HG02642 (cell line): ENCODE measurements around the gene HDAC11.

Experiments
- ATAC-seq: cut with Tn5 transposase; IDR thresholded peaks from one replicate; pipeline ENCODE4 v1.9.1; 2021; ENCODE audit warnings: mild to moderate bottlenecking; ENCODE audit not compliant: unreplicated experiment, poor library complexity

HDAC11 gene

DNA sequence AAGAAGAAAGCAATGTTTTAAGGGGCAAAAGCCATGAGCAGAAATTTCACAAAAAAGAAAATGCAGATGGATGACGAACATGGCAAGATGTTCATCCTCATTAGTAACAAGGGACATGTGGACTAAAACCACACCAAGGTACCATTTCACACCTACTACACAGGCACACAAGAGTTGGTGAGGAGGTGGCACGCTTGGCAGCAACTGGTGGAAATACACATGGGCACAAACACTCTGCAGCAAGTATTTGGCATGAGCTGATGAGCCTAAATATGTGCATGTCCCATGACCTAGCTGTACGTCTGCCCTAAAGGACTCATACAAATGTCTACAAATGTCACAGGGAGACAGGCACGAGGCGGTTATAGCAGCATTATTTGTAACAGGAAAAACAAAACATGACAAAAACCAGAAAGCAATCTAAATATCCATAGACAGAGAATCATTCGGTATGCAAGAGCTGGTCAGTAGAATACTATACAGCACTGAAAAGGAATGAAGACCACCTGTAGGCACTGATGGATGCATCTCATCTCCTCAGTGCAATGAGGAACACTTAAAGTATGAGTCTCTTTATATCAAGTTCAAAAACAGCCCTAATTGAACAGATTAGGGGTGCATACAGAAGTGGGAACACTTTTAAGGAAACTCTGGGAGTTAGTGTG lies 57.3 kb downstream of the HDAC11 start:
- ATAC-seq = no peak

DNA sequence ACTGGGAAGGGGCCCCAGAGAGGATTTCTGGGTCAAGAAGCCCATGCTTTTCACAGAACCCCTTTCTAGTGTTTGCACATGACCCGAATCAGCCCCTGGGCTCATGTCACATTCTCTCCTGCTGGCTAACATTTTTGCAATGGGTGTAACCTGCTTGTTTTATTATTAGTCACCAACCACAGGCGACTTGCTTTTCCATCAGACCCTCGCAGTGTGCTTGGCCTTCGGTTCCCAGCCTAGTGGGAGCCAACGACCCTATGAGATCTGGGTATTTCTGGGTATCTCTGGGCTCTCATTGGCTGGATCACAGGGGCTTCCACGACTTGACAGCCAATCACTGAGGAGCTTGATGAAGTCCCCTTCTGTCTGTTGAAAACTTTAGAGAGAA lies 57.8 kb downstream of the HDAC11 start:
- ATAC-seq = no peak

DNA sequence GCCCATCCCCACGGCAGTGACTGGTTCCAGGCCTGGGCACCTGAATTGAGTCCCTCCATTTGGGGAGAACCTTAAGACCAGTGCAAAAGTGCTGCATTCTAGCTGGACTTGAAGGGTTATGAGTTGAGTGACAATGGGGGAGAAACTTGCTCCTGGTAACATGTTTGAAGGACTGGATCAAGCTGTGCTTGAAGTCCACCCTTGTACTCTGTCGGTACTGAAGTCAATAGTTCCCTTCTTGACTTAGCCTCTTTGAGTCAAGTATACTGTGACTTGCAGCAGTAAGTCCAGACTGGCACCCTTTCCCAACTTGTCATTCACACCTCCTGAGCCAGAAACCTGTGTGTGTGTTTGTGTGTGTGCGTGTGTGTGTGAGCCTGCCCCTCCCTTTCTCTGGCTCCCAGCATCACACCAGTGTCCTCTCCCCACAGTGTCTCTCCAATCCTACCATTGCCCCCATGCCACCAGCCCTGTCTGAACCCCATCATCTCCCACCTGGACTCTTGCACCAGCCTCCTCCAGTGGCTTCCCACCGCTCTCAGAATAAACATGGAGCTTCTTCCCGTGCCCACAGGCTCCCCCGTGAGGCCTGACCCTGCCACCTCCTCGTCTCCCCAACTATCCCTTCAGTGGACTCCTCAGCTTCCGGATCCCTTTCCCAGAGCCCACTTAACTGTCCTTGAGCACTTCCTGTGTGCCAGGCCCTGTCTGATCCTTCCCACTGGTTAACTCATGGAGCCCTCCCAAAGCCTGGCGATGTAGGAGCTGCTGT lies 58.6 kb downstream of the HDAC11 start:
- ATAC-seq = no peak

DNA sequence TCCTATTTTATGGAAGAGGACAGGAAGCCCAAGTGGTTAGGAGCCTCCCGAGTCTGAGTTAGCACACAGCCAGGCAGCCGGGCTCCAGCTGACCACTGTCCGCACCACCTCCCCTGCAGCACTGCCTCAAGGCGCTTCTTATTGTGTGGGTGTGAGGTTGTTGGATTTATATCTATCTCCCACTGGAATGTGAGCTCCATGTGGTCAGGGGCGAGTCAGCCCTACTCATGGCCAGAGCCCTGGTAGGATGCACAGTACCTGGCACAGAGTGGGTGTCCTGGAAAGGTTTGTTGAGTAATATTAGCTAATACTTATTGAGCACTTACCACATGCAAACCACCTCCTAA lies 59.2 kb downstream of the HDAC11 start:
- ATAC-seq = no peak

DNA sequence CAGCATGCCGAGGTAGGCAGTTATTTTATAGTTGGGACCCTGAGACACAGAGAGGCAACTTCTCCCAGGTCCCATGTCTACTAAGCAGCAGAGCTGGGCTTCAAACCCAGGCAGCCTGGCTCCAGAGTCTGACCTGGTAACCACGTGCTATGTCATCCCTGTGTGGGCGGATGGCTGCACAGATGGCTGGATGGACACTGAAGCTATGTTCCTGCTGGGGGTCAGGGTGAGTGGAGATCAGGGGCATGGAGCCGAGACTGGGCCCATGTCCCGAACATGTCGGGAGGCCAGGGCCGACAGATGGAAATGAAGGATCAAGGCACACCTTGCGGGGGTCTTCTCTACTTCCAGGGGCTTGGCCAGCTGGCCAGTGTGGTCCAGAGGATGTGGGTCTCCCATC lies 59.6 kb downstream of the HDAC11 start:
- no peak for ATAC-seq

DNA sequence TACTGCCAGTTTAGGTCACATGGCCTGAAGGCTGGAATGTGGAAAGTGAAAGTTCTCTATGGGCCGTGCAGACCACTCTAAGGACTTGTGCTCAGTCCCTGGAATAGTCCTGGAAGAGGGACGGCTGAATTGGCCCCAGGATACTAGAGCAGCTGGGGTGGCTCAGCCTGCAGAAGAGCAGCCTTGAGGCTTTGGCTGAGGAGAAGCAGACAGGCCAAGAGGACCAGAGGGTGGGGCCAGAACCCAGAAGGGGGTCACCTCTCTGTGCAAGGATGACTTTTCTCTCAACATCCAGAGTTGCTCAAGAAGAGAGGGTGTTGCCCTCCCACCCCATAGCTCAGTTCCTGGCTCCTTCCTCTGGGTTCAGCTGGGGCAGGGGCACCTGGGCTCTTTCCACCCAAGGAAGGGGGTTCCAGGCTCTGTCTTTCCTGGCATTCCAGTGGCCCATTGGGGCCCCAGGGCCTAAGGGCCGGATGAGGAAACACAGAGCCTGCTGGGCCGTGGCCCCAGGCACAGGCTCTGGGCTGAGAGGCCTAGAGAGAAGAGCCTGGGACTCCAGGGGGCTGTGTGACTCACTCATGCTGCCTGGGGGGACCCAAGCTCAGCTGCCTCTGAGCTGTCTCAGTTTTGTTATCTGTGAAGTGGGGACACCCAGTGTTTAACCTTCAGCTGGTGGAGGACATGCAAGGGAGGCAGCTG lies 60.3 kb downstream of the HDAC11 start:
- no peak for ATAC-seq

DNA sequence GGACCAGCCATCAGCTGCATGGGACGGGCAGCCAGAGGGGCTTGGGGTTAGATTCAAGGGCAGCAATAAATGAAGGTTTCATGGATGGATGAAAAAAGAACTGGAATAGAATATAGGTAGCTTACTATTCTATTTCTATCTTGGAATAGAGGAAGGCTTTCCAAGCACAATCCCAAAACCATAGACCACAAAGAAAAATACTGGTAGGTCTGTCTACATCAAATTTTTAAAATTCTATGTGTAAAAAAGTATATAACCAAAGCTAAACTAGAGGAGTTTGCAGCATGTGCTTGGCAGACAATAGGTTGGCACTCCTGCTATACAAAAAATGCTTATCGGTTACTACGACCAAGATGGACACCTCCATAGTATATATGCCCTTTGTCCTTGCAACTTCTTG lies 61.6 kb downstream of the HDAC11 start:
- no peak for ATAC-seq

DNA sequence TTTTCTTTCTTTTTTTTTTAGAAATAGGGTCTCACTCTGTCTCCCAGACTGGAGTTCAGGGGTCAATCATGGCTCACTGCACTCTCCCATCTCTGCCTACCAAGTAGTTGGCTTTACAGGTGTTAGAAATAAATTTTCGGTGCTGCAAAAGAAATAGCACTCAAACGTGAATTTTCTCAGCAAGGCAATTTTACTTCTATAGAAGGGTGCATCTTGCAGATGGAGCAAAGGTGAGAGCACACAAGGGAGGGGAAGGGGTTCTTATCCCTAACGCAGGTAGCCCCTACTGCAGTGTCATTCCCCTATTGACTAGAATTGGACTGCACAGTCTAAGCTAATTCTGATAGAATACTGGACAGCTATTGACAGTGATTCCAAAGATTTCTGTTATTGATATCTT lies 62.0 kb downstream of the HDAC11 start:
- ATAC-seq = no peak

DNA sequence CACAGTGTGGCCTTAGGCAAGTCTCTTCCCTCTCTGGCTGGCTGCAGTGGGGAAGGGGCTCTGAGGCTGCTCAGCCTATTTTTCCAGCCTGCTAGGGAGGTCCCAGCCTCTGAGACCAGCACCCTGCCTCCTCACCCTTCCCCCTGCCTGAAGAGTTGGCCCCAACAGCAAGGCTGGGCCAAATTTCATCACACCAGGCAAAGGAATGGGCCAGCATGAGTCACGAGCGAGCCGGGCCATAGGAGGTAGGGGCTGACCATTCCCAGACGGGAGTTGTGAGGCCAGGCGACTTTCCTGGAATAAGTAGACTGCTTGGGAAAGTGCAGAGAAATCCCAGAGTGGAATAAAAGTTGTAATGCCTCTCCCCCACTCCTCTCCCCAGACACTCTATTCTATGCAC lies 63.1 kb downstream of the HDAC11 start:
- ATAC-seq = no peak

DNA sequence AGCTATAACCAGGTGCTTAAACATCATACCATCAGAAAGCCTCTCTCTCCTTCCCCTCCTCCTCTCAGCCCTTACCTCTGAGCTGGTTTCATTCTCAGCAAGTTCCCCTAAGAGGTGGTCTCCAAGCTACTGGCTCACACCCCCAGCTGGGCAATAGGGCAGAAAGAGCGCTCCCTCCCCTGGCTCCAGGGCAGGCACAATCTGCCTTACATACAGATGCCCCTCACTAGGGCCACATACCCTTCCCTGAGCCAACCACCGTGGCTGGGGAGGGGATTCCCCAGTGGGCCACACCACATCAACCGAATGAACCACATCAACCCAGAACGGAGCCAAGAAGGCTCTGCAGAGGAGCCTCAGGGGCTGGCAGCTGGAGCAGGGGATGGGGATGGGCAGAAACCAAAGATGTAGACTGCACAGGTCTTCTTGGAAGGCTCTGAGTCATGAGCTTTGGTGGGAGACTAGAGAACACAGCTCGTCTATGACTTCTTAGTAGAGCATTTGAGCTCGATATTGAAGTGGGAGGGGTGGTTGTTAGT lies 64.3 kb downstream of the HDAC11 start:
- no peak for ATAC-seq

DNA sequence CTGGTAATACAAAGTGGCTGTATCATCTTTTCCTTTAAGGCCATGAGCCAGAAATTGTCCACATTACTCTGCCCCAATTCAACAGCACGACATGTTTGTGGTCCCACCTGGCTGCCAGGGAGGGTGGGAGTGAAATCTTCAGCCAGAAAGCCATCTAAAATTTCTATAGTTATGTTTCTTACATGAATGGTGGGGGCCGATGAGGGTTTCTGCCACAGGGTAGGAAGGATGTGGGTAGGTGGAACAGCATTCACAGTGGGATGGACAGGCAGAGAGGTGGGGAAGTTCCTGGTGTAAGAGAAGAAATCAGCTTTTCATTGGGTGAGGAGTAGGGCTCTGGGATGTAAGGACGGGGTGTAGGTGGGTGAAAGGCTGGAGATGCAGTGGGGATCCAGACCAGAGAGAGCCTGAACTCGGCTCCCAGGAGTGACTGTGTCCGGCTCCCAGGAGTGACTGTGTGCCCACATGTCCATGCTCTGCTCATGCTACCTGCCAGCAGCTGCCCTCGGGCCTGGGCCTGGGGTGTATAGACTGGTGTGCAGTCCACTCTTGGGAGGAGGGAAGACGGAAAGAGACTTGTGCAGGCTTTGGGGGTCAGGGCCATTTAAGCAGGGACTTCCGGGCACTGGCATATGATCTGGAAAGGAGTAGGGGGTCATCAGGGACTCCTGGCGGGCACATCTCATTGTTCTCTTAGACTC lies 65.0 kb downstream of the HDAC11 start:
- no peak for ATAC-seq

DNA sequence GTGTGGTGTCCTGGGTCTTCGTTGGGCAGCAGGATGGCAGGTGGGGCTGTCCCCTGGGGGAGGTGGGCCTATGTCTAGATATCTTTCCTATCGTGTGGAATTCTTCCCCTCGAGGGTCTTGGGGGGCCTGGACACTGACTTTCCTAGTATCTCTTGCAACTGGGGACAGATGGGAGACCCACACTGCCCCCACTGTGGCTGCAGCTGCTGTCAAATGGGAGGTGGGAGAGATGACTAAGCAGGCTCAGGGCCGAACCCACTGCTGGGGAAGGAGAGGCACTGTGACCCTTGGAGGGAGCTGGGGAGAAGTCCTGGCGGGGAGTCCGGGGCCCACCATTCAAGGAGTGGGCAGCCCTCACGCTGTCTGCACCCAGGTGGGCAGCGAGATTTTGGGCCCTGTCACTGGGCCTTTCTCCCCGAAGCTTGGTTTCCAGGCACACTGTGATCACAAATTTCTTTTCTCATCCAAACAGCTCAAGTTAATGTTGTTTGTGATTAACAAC lies 65.9 kb downstream of the HDAC11 start:
- ATAC-seq = no peak

DNA sequence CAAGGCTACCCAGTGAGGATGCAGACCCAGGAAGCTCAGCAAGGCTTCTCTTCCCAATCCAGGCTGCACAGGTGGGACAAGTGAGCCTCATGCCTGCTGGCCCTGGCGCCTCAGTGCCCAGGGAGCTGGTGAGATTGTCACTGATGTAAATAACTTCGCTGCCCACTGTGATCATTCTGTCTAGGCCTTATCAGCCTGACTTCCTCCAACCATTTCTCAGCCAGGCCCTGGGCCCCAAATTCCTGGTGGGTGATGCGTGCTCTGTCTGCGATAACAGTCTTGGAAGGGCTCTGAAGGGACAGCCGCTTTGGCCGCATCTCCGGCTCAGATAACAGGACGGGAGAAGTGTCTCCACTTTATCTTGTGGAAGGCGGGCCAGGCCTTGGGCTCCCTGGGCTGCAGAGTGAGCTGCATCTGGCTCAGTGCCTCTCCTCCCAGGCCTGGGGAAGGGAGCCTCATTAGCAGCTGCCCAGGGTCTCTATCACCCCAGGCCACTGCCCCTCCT lies 66.6 kb downstream of the HDAC11 start:
- no peak for ATAC-seq

DNA sequence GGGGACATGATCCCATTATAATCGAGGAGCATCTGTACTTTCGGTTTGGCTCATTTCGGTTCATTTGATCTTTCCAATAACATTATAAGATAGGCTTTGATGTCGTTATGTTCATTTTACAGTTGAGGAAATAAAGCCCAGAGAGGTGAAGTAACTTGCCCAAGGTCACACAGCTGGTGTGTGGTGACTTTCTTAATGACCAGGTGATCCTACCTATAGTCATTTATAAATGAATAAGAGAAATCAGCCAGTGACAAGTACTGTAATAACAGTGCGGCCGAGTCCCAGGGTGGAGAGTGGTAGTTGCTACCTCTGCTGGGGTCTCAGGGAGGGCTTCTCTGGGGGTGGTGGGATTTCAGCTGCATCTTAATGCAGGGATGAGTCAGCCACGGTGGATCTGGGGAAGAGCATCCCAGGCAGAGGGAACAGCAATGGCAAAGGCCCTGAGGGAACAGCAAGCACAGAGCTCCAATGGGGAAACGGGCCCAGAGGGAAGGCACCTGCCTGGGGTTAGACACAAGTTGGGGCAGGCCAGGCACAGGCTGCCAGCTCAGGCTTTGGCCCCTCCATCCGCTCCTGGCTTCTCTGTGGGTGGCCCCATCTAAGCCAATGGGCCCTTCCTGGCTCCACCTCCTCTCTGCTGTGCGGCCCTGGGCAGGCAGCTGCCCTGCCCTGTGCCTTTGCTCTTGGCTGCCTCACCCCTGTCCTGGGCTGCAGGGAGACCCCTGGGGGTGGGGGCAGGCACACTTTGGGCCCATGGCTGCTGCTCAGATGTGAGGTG lies 67.7 kb downstream of the HDAC11 start:
- ATAC-seq = no peak

DNA sequence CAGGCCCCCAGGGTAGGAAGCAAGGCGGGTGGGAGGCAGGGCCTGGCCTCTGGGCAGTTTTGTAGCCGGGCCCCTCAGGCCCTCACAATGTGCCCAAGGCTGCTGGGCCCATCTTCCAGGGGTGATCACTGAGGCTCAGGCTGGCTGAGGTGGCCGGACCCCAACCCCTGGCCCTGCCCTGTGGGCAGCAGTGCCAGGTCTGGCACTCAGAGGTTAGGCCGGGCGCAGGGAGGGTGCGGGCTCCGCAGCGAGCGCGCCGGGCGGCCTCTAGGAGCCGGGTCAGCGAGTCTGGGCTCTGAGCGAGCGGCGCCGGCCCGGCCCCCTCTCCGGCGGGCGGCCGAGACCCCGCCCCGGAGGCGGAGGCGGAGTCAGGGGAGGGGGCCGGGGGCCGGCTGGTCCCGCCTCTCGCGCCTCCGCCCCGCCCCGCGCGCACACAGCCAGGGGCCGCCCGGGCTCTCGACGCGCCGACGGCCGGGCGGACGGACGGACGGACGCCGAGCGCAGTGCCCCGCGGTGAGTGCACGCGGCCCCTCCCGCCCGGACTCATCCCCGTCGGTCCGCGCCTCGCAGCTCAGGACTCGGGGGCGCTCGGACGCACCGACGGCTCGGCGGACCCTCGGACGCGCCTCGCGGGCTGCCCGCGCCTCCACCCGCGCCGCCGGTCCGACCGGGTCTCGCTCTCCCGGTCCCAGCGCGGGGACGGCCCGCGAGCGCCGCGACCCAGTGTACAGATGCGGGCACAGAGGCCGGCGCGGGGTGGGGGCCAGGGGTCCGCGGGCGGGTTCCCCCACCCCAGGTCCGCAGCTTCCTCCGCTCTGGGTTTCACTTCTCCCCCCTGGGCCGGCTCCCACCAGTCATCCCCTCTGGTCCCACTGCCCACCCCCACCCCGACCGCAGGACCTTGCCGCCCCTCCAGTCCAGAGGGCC lies 68.9 kb downstream of the HDAC11 start, which contains the start of gene FBLN2:
FBLN2 (plus strand) TSS at position 430 of the 927 bp plus-strand sequence. CDS start 21,231 bp downstream, outside the sequence.
- ATAC-seq = no peak

DNA sequence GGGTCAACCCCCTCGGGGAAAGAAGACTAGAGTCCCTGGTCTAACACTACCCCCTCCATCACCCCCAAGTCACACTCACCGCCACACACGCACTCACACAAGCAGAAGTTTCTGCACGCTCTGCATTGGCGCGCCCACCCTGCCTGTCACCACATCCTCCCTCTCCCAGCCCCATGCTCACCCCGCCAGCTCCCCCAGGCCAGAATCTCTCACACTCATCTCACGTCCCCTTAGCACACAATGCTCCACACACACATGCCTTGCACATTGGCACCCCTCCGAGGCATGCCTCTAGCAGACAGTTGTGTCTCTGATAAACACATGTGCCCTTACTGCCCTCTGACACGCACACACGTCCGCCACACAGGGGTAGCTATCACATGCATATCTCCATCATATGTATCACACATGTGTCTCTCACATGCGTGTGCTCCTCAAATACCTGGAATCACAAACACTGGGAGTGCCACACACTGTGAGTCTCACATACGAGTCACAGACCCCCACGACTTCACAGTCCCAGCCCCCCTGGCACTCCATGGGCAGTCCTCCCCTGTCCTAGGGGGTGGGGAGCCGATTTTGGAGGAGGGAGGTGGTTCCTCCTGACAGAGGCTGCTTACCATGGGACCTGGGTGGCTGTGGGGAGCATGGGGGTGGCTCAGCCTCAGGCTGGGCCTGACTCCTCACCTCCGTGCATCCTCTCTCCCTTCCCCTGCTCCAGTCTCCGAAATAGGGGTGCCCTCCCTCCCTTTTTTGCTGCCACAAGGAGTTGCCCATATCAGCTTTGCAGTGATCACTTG lies 69.7 kb downstream of the HDAC11 start:
- ATAC-seq = no peak

DNA sequence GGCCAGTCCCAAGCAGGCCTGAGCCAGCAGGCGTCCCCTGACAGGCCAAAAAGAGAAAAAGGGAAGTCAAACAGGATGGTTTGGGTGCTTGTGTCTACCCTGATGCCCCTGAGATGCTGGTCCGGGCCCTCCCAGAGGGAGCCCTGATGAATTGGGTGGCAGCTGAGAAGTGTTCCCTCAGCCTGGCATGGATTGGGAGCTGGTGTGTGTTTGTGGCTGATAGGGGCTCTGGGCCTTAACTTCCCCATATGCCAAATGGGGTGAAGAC lies 70.3 kb downstream of the HDAC11 start:
- no peak for ATAC-seq

DNA sequence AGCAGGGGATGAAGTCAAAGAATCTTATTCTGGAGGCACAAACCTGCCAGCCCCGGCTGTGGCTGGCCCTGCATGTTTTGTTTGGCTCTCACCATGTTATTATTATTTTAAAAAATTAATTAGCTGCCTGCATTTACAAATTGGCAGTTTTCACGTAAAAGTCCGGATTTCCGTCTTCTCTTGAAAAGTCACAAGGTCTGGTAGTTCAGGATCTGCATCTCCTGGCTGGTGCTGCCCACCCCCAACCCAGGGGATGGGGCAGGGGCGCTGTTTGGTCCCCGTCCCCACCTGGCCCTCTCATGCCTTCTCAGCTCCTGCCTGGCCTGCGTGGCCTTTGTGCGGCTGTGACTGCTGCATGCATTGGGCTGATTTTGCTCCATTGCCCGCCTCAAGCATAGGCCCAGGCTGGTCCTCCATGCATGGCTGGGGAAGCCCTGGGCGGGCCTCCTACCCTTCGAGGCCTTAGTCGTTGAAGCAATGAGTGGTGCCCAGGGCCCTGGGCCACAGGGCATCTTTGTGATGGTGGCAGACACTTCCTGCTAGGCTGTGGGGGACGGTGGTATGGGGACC lies 70.8 kb downstream of the HDAC11 start:
- ATAC-seq = no peak
